Gastroesophageal sphincter (tissue), 3 donors: Measurements from ENCODE around the gene REEP6.

Experiments used
- POLR2A ChIP-seq, 2 donors: fragments of 450-650 bp; IDR thresholded peaks; one replicate each; pipeline ENCODE4 v1.6.1; 2017; ENCODE audit warnings: antibody characterized with exemption in 2 of 2, mild to moderate bottlenecking in 2 of 2, moderate library complexity in 1 of 2
- TF ChIP-seq, protein P1 (sequence below), 4 experiments: fragments of 200-600 bp in 2 of 4; fragments of 450-650 bp in 2 of 4; sonication (generic) in 1 of 4; IDR thresholded peaks; one replicate each; pipeline ENCODE4 v1.5.1; 2017 to 2019; ENCODE audit warnings: antibody characterized with exemption in 4 of 4, mild to moderate bottlenecking in 2 of 4, moderate library complexity in 2 of 4

DNA sequence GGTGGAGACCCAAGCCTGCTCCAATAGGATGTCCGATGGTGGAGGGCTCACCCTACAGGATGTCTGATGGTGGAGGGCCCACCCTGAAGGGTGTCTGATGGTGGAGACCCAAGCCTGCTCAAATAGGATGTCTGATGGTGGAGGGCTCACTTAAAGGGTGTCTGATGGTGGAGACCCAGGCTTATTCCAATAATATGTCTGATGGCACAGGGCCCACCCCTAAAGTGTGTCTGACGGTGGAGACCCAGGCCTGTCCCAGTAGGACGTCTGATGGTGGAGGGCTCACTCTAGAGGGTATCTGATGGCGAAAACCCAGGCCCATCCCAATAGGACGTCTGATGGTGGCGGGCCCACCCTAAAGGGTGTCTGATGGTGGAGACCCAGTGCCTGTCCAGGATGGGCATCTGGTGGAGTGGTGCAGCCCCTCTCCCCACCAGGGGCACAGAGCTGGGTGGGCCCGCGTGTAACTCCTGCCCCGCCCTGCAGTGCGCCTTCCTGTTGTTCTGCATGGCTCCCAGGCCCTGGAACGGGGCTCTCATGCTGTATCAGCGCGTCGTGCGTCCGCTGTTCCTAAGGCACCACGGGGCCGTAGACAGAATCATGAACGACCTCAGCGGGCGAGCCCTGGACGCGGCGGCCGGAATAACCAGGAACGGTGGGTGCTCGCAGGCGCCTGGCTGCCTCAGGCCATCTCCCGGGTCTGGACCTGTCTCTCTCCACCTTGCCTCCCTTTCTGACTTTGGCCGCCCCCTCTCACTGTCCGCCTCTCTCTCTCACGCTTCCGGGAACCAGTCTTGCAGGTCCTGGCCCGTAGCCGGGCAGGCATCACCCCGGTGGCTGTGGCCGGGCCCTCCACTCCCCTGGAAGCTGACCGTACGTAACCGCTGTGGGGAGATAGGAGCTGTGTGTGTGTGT is 5.1 kb downstream of the REEP6 start:
- no peak for TF ChIP-seq POLR2A (IDR thresholded peaks at IDR 0.05)
- TF ChIP-seq, protein P1, sequence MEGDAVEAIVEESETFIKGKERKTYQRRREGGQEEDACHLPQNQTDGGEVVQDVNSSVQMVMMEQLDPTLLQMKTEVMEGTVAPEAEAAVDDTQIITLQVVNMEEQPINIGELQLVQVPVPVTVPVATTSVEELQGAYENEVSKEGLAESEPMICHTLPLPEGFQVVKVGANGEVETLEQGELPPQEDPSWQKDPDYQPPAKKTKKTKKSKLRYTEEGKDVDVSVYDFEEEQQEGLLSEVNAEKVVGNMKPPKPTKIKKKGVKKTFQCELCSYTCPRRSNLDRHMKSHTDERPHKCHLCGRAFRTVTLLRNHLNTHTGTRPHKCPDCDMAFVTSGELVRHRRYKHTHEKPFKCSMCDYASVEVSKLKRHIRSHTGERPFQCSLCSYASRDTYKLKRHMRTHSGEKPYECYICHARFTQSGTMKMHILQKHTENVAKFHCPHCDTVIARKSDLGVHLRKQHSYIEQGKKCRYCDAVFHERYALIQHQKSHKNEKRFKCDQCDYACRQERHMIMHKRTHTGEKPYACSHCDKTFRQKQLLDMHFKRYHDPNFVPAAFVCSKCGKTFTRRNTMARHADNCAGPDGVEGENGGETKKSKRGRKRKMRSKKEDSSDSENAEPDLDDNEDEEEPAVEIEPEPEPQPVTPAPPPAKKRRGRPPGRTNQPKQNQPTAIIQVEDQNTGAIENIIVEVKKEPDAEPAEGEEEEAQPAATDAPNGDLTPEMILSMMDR (IDR thresholded peaks at IDR 0.05), result no peak
